T47D (cell line): ENCODE results near the gene GDF15.
"Not testable (repeated sequence)": the region's sequence is repeated elsewhere in the genome, so short reads cannot be mapped to it uniquely, and the experiment has no call there.

Experiments
- DNase-seq, 2 experiments: peaks; one replicate each; pipeline versions ENCODE4 v3.0.0 to v3.0.0-alpha.2; 2011 to 2012; ENCODE audit warnings: low read depth in 1 of 2, low spot score in 1 of 2
- JUND ChIP-seq: IDR thresholded peaks from 2 replicates; pipeline ENCODE4 v1.6.1; 2012; ENCODE audit warnings: low read depth
- in situ Hi-C: cut with HindIII; loops from 2 replicates; pipeline ENCODE4 v1.10.0; 2016; ENCODE audit warnings: low sequenced_read_pairs, low pct_unique_long_range_greater_than_20kb

Gene GDF15

GRCh38 chr19:18373407-18373891 lies 12.5 kb upstream of the GDF15 start:
- no peak for DNase-seq
- in situ Hi-C loops: no loop called here
- no peak for TF ChIP-seq JUND

- peak in 1 of 2 experiments; percentile 27 for DNase-seq
- no peak for TF ChIP-seq JUND
- in situ Hi-C loops: no loop called here
Measured at GRCh38 chr19:18373892-18374629, 11.9 kb upstream of the GDF15 start.

GRCh38 chr19:18377026-18377425 lies 8.9 kb upstream of the GDF15 start:
- DNase-seq: peak in 1 of 2 experiments; percentile 87

DNA sequence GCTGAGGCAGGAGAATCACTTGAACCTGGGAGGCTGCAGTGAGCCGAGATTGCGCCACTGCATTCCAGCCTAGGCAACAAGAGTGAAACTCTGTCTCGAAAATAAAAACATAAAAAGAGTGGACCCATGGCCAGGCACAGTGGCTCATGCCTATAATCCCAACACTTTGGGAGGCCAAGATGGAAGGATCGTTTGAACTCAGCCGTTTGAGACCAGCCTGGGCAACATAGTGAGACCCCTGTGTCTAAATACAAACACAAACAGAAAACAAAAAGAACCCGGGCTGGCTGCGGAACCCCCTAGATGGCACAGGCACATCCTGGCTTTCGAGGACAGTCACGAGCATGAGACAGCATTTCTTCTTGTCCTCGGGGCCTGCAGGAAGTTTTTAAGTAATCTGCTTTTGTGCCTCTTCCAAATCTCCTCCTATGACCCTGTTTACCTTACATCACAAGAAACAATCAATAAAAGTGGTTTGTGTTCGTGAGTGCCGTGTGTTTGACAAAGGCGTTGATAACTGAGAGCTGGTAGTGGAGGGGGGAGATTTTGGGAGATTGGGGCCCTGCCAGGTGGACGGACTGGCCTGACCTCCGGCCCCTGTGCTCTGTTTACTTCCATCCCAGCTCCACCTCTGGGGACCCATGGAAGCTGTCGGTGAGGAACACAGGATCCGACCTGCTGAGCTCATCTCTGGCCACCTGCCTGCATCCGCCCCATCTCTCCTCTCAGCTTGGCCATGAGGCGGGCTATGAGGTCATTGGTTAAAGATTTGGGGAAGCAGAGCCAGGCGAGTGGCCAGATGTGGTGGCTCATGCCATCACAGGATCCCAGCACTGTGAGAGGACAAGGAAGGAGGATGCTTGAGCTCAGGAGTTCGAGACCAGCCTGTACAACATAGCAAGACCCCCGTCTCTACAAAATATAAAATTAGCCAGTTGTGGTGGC lies 5.9 kb upstream of the GDF15 start:
- TF ChIP-seq JUND: no peak
- in situ Hi-C loops: no loop called here
- DNase-seq: peak in 1 of 2 experiments; percentile 62

More at GRCh38 chr19:18377026-18377425, 8.9 kb upstream of the GDF15 start:
- in situ Hi-C loops: no loop called here
- no peak for TF ChIP-seq JUND

GRCh38 chr19:18380843-18381242 lies 5.1 kb upstream of the GDF15 start:
- in situ Hi-C loops: no loop called here
- DNase-seq: no peak
- no peak for TF ChIP-seq JUND

GRCh38 chr19:18383622-18384021 lies 2.3 kb upstream of the GDF15 start:
- in situ Hi-C loops, DNase-seq: not testable (repeated sequence)

DNA sequence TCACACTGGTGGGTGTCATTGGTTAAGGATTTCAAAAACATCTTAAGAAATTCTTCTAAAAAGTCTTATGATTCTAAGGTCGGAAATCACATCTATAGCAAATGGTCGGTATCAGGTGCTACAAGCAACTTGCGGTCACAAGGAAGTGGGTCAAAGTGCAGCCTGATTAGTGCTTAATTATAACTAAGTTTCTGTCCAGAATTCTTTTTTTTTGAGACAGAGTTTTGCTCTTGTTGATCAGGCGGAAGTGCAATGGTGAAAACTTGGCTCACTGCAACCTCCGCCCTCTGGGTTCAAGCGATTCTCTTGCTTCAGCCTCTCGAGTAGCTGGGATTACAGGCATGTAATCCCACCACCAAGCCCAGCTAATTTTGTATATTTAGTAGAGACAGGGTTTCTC lies 1.2 kb upstream of the GDF15 start:
- in situ Hi-C loops: no loop called here
- TF ChIP-seq JUND: no peak
- DNase-seq: no peak

DNA sequence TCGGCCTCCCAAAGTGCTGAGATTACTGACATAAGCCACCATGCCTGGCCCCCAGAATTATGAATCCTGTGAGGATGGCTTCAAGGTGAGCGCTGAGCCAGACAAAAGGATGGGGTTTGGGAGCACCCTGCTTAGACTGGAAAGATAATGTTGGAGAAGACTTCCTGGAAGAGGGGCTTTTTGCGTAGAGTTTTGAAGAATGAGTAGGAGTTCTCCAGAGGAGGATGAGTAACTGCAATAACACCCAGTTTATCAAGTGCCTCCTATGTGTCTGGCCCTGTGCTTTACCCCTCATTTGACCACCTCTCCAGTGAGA lies 641 bp upstream of the GDF15 start:
- in situ Hi-C loops: no loop called here
- TF ChIP-seq JUND: no peak
- no peak for DNase-seq

- peak in 1 of 2 experiments; percentile 52 for DNase-seq
- in situ Hi-C loops: no loop called here
Measured at GRCh38 chr19:18386543-18387271, 749 bp downstream of the GDF15 start.

GRCh38 chr19:18388100-18388959 lies 2.4 kb downstream of the GDF15 start:
- peak; percentile 62 to 63 for DNase-seq
- no peak for TF ChIP-seq JUND
- in situ Hi-C loops: no loop called here

More at GRCh38 chr19:18386543-18387271, 749 bp downstream of the GDF15 start:
- no peak for TF ChIP-seq JUND

GRCh38 chr19:18388960-18389725 lies 3.2 kb downstream of the GDF15 start:
- TF ChIP-seq JUND: no peak
- no peak for DNase-seq
- in situ Hi-C loops: no loop called here
